ENCODE data around the gene TRIM25. TPM values are rescaled to one million over a fixed set of nuclear protein-coding genes. Genes with fewer than 3 reads are reported as not detected.

TRIM25 gene
- total and polyA plus RNA-seq, 2 of the 8 experiments (the other 6 are each of a cell fraction or from before 2014, with no cell fraction given): 16.6 to 38.9 TPM

DNA sequence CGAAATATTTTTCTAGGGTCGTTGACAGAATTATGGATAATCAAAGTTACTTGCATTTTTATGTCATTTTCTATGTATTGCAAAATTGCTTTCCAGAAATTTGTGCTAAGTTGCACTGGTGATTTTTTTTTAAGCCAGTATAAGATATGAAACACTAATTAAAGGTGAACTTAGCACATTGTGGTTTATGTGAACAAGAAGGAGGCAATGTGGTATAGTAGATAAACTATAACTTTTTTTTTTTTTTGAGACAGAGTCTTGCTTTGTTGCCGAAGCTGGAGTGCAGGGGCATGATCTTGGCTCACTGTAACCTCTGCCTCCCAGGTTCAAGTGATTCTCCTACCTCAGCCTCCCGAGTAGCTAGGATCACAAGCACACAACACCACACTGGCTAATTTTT is 66.7 kb downstream of the TRIM25 start:
- POLR2A ChIA-PET (ENCODE audit: partially characterized antibody): no interaction called here
- Histone ChIP-seq H4K20me1 (replicated peaks in 1 of 2; ENCODE audit: control insufficient read depth in 1 of 2, insufficient read depth in 2 of 2, low read length in 2 of 2) (no peaks in the 10 kb centered on the region), H3K4me1 (replicated peaks in 1 of 4; ENCODE audit: control insufficient read depth in 3 of 4, insufficient read depth in 4 of 4, low read length in 3 of 4) (no peaks in the 10 kb centered on the region), H3K23me2 (ENCODE audit: low read depth, low read length) (no peaks in the 10 kb centered on the region), H3K4ac (replicated peaks; ENCODE audit: insufficient read length, low read depth, low read length) (no peak overlapping the region), H3K9ac (replicated peaks in 1 of 4; ENCODE audit: extremely low read depth in 1 of 4, low read depth in 3 of 4, low read length in 3 of 4) (no peak overlapping the region), H3K4me3 (ENCODE audit: extremely low read depth in 1 of 4, insufficient read depth in 2 of 4, low read depth in 3 of 4, low read length in 4 of 4) (no peak overlapping the region), H3K4me2 (ENCODE audit: insufficient read depth in 1 of 2, low read depth in 2 of 2, low read length in 2 of 2) (no peak overlapping the region), H3K79me2 (ENCODE audit: control insufficient read depth in 1 of 2, insufficient read depth in 2 of 2, low read length in 2 of 2) (no peaks in the 10 kb centered on the region), H2BK20ac (ENCODE audit: low read length) (no peak overlapping the region), H2BK5ac (ENCODE audit: low read depth, low read length) (no peak overlapping the region), H4K5ac (ENCODE audit: insufficient read length, low read depth, low read length) (no peak overlapping the region), H2AFZ (ENCODE audit: low read length) (no peak overlapping the region), H3K56ac (replicated peaks; ENCODE audit: insufficient read length, low read depth, low read length) (no peak overlapping the region), H2BK15ac (ENCODE audit: low read length) (no peak overlapping the region), H3K36me3 (ENCODE audit: control insufficient read depth in 2 of 4, insufficient read depth in 4 of 4, low read length in 3 of 4) (peaks cover 2 to 10% (median 5%) of the 10 kb centered on the region in 4 experiments; a peak in 3 of 8 replicates), H4K91ac (replicated peaks; ENCODE audit: insufficient read length, low read length) (no peak overlapping the region), H3K9me3 (ENCODE audit: insufficient read depth in 2 of 2, low read depth in 1 of 2, low read length in 1 of 2) (no peaks in the 10 kb centered on the region), H2BK12ac (ENCODE audit: low read depth, low read length) (no peak overlapping the region), H2BK120ac (replicated peaks; ENCODE audit: low read depth, low read length) (no peak overlapping the region), H3K27ac (ENCODE audit: low read depth, low read length) (no peak overlapping the region), H4K8ac (ENCODE audit: extremely low read depth, insufficient read depth, low read length) (no peak overlapping the region), H3K18ac (ENCODE audit: extremely low read depth, low read length) (no peak overlapping the region), H3K14ac (ENCODE audit: insufficient read length) (no peak overlapping the region), H3K23ac (ENCODE audit: insufficient read length) (no peak overlapping the region), H3K27me3 (replicated peaks in 1 of 4; ENCODE audit: control insufficient read depth in 3 of 4, extremely low read depth in 1 of 4, insufficient read depth in 3 of 4, low read length in 3 of 4) (no peaks in the 10 kb centered on the region), H2AK5ac (ENCODE audit: low read depth, low read length) (no peak overlapping the region), H3K79me1 (ENCODE audit: low read depth, low read length) (no peaks in the 10 kb centered on the region)
- no peak for TF ChIP-seq BCL11A (IDR thresholded peaks at IDR 0.05; ENCODE audit: low read depth in 2 of 2, low read length in 2 of 2)
- TF ChIP-seq SIX5 (IDR thresholded peaks at IDR 0.05; ENCODE audit: low read depth, low read length): no peak
- no peak for TF ChIP-seq EZH2 (IDR thresholded peaks at IDR 0.05; ENCODE audit: low read depth, low read length, severe bottlenecking)
- TF ChIP-seq TEAD4 (IDR thresholded peaks at IDR 0.05; ENCODE audit: low read depth, low read length): no peak
- TF ChIP-seq SP2 (IDR thresholded peaks at IDR 0.05; ENCODE audit: low read length): no peak
- TF ChIP-seq CBX5 (IDR thresholded peaks at IDR 0.05; ENCODE audit: low read depth, low read length): no peak
- no peak for TF ChIP-seq RNF2 (IDR thresholded peaks at IDR 0.05; ENCODE audit: borderline replicate concordance, low read depth, low read length, missing control alignments, poor library complexity, severe bottlenecking)
- TF ChIP-seq JUN (IDR thresholded peaks at IDR 0.05; ENCODE audit: low read depth, low read length): no peak
- TF ChIP-seq SP4 (IDR thresholded peaks at IDR 0.05; ENCODE audit: low read length): no peak
- TF ChIP-seq KDM1A (IDR thresholded peaks at IDR 0.05; ENCODE audit: borderline replicate concordance, low read length): no peak
- TF ChIP-seq CEBPB (IDR thresholded peaks at IDR 0.05; ENCODE audit: low read depth, low read length): no peak
- WGBS, 2 experiments (ENCODE audit: extremely low coverage in 1 of 2, insufficient coverage in 1 of 2, insufficient read length in 1 of 2, insufficient replicate concordance in 2 of 2, low coverage in 1 of 2, low lambda C conversion rate in 2 of 2, missing lambda C conversion rate in 1 of 2): 98% methylated on average over 4 of the region's 4 CpGs; no CpG with 5 or more reads in 1 of the 2 experiments
- CTCF ChIA-PET (ENCODE audit: partially characterized antibody): no interaction called here
- DNase-seq (ENCODE audit: low read depth in 1 of 2, low spot score in 2 of 2): no peak
- FAIRE-seq: no peak

Data from H1 (cell line).